Stimulated activated CD8-positive, alpha-beta memory T cell treated with anti-CD3 and anti-CD28 coated beads, Interleukin-4, amount 100 ng/mL, for 1 hour (primary cell): Measurements from ENCODE around the gene ZNF275.
A peak's percentile ranks its signal among the peaks of the same experiment; 100 is the strongest.
"Not testable (repeated sequence)": the region's sequence is repeated elsewhere in the genome, so short reads cannot be mapped to it uniquely, and the experiment has no call there.

Source experiments
- DNase-seq, 2 donors: peaks; one replicate each; pipeline ENCODE4 v3.0.0-alpha.2; 2020; ENCODE audit warnings: low read depth in 2 of 2, low spot score in 1 of 2

The ZNF275 gene

GRCh38 chrX:153333821-153334653 lies at the start of gene ZNF275:
Gene ZNF275 (plus strand): TSS chrX:153334153. CDS start chrX:153336680, 2,527 bp downstream.
- DNase-seq = peak; percentile 51 to 53

DNA sequence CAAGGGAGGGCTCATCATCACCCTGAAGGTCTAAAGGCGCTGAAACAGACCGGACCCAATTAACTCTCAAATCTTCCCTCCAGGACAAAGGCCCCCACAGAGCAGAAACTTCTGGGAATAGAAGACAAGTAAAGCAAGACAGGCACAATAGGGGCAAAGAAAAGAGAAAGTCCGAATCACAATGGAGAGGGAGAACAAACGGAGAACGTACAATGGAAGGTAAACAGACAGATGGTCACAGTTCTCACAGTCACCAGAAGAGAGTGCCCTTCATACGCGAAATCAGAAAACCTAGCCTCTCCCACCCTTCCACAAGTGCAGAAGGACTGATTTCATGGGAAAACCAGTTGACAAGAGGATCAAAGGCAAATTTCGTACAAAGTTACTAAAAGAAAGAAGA lies 48.3 kb upstream of the ZNF275 start:
- DNase-seq = not testable (repeated sequence)

DNA sequence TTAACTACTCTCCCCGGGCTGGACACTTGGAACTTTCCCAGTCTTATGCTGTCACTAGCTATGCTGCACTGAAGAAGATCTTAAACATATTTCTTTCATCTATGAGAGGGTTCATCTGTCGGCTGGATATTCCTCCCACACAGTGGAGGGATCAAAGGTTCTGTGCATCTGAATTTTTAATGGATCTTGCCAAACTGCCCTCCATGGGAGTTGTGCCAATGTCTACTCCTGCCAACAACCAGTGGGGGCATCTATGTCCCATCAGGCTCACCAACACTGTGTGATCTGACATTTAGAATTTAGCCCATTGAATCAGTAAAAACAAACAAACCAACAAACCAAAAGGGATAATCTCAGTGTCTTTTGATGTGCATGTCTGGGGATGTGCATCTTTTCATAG lies 45.1 kb upstream of the ZNF275 start:
- not testable (repeated sequence) for DNase-seq

DNA sequence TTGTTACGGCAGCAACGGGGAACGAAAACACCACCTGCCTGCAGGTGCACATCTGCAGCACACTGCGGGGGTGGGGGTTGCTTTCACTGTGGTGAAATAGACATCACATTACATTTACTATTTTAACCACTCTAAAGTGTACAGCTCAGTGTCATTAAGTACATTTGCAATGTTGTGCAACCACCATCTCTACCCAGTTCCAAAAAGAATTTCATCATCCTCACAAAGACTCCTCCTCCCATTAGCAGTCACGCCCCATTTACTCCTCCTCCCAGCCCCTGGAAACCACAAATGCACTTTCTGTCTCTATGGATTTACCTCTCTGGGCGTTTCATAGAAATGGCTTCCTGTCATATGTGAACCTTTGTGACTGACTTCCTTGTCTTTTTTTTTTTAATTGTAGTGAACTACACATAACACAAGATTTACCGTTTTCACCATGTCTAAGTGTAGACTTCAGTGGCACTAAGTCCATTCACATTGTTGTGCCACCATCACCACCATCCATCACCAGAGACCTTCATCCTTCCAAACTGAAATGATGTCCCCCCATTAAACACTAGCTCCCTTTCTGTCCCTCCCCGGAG lies 40.4 kb upstream of the ZNF275 start:
- not testable (repeated sequence) for DNase-seq

DNA sequence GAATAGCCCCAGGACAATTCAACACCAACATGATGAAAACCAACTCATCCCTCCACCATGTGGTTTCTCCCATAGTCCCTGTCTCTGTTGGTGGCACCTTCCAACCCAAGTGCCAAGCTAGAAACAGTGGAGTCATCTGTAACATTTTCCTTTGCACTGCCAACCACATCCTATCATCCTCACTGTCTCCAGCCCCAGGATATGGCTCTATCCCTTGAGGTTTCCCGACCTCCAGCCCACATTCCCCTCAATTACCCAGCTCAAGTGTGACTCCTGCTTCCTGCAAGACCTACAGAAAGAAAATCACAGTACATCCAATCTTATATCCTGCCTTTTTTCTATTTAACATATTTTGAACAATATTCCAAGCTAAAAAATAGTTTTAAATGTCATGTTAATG lies 36.6 kb upstream of the ZNF275 start:
- no peak for DNase-seq

- DNase-seq = no peak
These were observed 34.1 kb upstream of the ZNF275 start for GRCh38 chrX:153299855-153300254.

DNA sequence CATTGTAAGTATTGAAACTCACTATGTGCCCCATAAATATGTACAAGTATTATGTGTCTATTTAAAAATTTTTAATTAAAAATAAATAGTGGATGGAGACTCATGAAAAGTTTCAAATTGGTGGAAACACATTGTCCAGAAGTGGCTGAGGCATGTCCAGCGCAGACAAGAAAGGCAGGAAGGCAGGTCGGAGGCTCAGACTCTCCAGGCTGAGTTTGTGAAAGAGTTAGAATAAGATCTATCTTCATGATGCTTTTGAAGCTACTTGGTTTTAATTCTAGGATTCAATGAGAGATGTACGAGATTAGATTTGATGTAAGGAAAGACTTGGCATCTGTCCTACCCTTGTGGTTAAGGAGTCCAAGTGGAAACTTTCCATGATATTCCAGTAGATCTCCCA lies 32.2 kb upstream of the ZNF275 start:
- no peak for DNase-seq

GRCh38 chrX:153302796-153303195 lies 31.2 kb upstream of the ZNF275 start:
- no peak for DNase-seq

DNA sequence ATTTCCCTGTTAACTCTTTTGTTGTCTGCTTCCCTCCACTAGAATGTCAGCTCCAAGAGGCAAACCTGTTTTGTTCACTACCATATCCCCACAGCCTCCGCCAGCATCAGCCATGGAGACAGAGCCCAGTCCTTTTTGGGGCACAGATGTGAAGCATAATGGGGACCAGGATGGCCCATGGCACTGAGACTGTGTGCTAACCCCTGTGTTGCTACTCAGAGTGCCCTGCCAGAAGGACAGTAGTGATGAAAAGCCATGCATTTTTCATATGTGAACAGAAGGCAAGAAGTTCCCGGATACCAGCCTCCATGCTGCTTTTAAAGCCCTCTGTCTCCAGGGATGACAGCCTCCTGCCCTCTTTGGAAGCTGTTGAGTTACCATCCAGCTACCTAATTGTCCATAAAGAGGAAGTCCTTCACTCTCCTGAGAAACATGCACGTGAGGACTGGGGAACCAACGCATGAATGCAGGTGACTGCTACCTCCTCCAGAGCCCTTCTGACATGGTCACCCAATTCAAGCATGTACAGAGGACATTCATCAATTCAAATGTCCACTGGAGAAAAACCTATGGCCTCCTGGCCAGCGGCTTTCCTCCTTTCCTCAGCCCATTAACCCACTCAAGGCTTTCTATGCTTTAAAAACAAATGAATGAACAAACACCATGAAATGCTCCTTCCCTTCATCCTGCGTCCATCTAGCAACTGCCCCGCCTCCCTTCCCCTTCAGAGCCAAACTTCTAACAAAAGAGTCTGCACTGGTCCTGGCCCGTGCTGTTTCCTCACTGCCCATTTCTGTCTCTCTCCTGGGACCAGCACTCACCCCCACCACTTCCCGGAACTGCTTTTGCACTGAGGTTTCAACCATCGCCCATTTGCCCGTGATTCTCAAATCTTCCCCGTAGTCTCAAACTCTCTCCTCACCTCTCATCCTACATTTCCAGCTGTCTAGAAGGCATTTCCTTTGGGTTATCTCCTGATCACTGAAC lies 30.4 kb upstream of the ZNF275 start:
- DNase-seq = no peak

GRCh38 chrX:153304988-153305736 lies 28.8 kb upstream of the ZNF275 start:
- DNase-seq = no peak

DNA sequence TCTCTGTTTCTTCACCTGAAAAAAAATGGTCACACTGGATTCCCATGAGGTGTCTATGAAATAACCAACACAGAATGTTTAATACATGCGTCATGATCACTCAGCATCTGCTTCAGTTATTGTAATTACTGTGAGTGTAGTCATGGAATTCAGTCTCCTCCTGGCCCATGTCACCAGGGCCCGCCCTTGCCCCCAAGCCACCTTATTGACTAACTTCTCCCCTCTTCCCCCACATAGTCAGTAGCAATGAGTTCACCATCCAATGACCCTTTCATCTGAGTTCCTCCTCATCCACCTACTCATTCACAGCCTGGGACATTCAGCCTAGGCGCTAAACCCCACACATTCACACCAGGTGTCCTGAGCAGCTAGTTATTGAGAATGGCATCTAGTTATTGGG lies 28.0 kb upstream of the ZNF275 start:
- no peak for DNase-seq

DNA sequence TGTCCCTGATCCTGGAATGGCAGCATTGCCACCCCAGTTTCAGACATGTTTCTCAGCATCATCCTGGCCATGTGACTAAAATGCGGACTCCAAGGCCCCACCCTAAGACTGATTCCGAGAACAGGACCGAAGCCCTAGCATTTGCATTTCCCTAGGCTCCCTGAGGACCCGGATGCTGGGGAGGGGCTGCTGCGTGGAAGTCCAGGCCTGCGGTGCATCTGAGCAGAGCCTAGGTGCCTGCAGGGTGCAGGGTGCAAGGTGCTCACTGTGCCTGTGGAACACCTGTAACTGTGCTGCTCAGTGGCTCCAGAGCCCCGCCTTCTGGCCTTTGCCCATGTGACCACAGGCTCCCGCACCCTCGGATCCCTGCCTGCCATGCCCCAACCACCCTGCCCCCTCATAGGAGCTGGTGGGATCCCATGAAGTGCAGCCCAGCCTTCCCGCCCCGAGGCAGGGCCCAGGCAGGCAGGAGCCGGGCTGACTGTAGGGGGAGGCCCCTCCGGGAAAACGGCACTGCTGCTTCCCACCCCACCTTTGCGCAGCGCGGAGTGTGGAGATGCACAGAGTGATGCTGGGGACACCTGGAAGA lies 27.3 kb upstream of the ZNF275 start:
- no peak for DNase-seq

DNA sequence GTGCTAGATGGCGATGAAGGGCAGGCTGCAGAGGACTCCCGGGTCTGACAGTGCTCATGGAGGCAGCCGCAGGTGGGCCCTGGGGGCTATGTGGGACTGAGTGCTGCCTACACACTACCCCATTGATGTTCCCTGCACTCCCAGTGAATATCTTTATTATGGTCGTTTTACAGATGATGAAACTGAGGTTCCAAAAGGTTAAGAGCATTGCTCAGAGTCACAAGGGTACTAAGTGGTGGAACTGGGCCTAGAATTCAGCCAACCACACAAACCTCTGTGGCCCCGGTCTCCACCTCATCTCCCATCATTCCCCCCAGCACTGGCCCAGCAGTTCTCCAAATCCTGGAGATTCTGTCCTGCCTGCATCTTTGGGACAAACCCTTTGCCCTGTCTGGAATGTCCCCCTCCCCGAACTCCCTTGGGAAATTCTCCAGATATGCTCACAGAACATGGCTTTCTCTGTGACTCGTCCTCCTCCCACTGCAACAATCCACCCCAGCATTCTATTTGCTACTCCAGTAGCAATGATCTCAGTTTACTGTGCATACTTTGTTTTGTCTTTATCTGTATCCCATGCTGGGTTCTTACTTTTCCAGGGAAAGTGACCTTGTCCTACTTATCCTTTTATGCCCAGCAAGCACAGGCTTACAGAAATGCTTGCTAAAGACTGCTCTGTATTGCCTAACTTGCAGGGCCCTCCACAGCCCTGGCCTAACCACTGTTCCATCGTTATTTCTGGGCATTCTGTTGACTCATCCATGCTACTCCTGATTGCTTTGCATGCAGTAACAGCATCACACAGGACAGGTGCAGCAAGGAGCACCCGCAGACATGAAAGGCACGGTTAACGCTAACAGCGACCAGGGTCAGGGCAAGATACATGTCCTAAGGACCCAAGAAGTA lies 26.4 kb upstream of the ZNF275 start:
- DNase-seq = no peak

DNA sequence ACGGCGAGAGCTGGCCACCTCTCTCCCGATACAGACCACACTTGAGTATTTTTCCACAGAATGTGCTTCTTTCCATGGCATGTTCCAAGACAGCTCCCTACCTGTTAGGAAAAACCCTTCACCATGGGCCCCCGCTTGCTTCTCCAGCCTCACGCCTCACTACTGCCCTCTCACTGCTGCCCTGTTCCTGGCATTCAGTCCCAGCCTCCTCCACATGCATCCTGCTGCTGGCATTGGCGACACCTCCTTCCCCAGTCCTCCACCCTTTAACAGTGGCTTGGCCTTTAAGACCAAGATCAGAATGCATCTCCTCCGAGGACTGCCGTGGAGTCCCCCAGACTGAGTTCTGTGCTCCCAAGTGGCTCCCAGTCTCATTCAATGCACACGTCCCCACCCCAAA lies 23.1 kb upstream of the ZNF275 start:
- no peak for DNase-seq

DNA sequence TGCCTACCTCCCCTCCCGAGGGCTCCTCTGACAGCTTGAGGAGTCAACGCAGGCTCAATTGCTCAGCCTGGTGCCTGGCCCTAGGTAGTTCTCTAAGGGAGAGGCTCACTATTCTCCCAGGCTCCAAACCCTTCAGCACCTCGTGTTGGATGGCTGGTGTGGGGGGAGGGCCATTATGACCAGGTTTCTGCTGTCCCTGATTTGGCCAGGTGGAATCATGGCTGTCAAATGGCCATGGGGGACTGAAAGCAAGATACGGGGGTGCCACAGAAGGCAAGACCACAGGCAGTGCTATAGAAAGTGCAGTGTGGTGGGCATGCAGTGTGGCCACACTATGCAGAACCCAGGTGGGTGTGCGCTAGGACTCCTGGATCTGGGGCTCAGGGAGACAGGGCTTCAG lies 21.9 kb upstream of the ZNF275 start:
- no peak for DNase-seq

DNA sequence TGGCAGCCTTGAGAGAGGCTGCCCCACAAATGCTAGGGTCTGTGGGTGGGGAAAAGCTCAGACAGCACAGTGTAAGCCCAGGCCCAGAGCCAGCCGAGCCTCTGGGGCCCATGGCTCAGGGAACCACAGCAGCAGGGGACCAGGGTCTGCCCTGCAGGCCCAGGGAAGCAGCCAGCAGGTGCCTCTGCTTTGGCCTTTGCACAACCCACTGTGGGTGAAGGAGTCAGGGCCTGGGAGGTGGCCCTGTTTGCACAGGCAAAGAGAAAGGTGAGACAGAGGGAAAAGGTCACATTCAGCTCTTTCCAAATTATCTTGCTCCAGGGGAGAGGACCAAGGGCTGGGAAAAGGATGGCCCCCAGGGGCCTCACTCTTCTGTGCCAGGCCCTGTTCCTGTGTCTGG lies 21.1 kb upstream of the ZNF275 start:
- no peak for DNase-seq

DNA sequence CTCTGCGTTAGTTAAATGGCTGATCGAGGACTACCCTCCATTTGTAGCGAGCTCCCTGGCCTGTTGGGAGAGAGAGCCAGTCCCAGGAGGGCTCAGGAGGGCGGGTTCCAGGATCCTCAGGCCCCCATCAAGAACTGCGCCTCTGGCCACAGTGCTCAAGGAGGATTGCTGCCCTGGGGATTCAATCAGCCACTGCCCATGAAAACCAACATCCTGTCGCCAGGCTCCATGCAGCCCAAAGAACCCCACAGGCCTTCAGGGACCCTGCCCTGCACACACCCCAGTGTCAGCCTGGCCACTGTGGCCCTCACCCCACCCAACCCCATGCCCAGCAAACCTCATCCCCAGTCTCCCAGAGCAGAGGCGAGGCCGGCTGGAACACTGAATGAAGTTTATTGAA lies 16.6 kb upstream of the ZNF275 start:
- DNase-seq = no peak

- DNase-seq = no peak
These were observed 15.8 kb upstream of the ZNF275 start for GRCh38 chrX:153317996-153318722.

- no peak for DNase-seq
These were observed 15.1 kb upstream of the ZNF275 start for GRCh38 chrX:153318811-153319210.
